Activated CD8-positive, alpha-beta memory T cell treated with anti-CD3 and anti-CD28 coated beads, Interleukin-2, amount 50 U/mL, for 1 hour (primary cell): Measurements from ENCODE around the gene GMPR.
A peak's percentile ranks its signal among the peaks of the same experiment; 100 is the strongest.

ENCODE experiments used
- DNase-seq: peaks from one replicate; pipeline ENCODE4 v3.0.0-alpha.2; 2020; ENCODE audit errors: extremely low read depth

The GMPR gene

GRCh38 chr6:16327777-16328325, 89.5 kb downstream of the GMPR start:
- DNase-seq = no peak

- no peak for DNase-seq
These were observed 90.8 kb downstream of the GMPR start for GRCh38 chr6:16329233-16329632.

GRCh38 chr6:16331384-16332174, 93.2 kb downstream of the GMPR start:
- peak; percentile 23 for DNase-seq

- peak; percentile 50 for DNase-seq
These were observed 93.8 kb downstream of the GMPR start for GRCh38 chr6:16332175-16332542.

GRCh38 chr6:16333580-16333979, 95.2 kb downstream of the GMPR start:
- DNase-seq = no peak

- DNase-seq = no peak
These were observed 96.3 kb downstream of the GMPR start for GRCh38 chr6:16334671-16335070.

- DNase-seq = no peak
These were observed 96.8 kb downstream of the GMPR start for GRCh38 chr6:16335176-16335575.

GRCh38 chr6:16336056-16336818, 97.8 kb downstream of the GMPR start:
- DNase-seq = no peak

- DNase-seq = no peak
These were observed 98.5 kb downstream of the GMPR start for GRCh38 chr6:16336911-16337294.

GRCh38 chr6:16337295-16337975, 99.0 kb downstream of the GMPR start:
- no peak for DNase-seq

GRCh38 chr6:16338577-16339264, 100.3 kb downstream of the GMPR start:
- no peak for DNase-seq

GRCh38 chr6:16339265-16339587, 100.8 kb downstream of the GMPR start:
- no peak for DNase-seq

GRCh38 chr6:16343593-16343992, 105.2 kb downstream of the GMPR start:
- DNase-seq = no peak

- no peak for DNase-seq
These were observed 106.4 kb downstream of the GMPR start for GRCh38 chr6:16344756-16345155.
